Upper lobe of left lung (tissue), 4 donors: ENCODE data around the gene DENND4C.

Experiments used
- POLR2A ChIP-seq, 4 donors: fragments of 450-650 bp; IDR thresholded peaks; one replicate each; pipeline ENCODE4 v1.5.1; 2016 to 2017; ENCODE audit warnings: antibody characterized with exemption in 4 of 4, mild to moderate bottlenecking in 2 of 4
- TF ChIP-seq, protein P1 (sequence below), 6 experiments: fragments of 450-650 bp in 4 of 6; fragments of 200-600 bp in 2 of 6; sonication (generic) in 2 of 6; IDR thresholded peaks; one replicate each; pipeline ENCODE4 v1.5.1; 2016 to 2019; ENCODE audit warnings: antibody characterized with exemption in 6 of 6

DNA sequence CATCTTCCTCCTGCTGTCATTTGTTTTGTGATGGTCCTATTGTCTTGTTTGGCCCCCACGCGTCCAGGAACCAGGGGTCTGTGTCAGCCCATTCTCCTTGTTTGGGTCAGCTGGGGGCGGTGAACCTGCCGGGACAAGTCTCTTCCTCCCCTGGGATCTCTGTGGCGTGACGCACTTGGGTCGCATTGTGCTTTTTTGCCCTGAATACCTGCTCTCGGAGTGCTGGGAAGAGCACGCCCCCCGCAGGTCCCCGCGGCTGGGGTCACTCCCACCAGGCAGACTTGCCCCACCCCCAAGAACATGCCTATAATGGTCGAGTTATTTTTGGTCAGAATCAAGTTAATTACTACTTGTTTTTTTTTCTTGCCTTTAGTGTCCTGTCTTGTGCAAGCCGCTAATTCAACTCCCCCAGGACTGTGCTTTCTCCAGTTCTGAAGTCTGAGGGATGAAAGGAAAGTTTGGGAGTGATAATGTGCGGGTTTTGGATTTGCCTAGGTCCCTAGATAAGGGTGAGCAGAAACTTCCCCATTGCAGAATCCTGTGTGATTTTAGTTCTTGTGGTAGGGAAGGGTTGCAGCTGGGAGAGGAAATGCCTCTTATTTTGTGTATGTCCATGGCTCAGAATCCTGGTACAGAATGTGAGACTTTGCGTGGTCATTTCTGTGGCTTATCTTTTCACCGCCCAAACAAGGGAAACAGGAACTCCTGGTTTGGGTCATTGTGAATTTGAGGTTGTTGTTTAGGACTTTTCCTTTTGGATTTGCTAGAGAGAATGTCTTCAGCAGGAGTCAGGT lies 179.1 kb downstream of the DENND4C start:
- TF ChIP-seq POLR2A (IDR thresholded peaks at IDR 0.05) = no peak
- TF ChIP-seq, protein P1, sequence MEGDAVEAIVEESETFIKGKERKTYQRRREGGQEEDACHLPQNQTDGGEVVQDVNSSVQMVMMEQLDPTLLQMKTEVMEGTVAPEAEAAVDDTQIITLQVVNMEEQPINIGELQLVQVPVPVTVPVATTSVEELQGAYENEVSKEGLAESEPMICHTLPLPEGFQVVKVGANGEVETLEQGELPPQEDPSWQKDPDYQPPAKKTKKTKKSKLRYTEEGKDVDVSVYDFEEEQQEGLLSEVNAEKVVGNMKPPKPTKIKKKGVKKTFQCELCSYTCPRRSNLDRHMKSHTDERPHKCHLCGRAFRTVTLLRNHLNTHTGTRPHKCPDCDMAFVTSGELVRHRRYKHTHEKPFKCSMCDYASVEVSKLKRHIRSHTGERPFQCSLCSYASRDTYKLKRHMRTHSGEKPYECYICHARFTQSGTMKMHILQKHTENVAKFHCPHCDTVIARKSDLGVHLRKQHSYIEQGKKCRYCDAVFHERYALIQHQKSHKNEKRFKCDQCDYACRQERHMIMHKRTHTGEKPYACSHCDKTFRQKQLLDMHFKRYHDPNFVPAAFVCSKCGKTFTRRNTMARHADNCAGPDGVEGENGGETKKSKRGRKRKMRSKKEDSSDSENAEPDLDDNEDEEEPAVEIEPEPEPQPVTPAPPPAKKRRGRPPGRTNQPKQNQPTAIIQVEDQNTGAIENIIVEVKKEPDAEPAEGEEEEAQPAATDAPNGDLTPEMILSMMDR (IDR thresholded peaks at IDR 0.05) = no peak
